HG03520 (cell line): ENCODE measurements around the gene RPS6KA4.

Experiments
- ATAC-seq: cut with Tn5 transposase; IDR thresholded peaks from one replicate; pipeline ENCODE4 v1.9.1; 2021; ENCODE audit warnings: mild to moderate bottlenecking, moderate library complexity; ENCODE audit not compliant: unreplicated experiment

RPS6KA4 gene

GRCh38 chr11:64362339-64362738 lies 3.4 kb downstream of the RPS6KA4 start:
- no peak for ATAC-seq

- ATAC-seq, result no peak
Observed at GRCh38 chr11:64364435-64364834, 5.5 kb downstream of the RPS6KA4 start.

GRCh38 chr11:64364911-64365310 lies 5.9 kb downstream of the RPS6KA4 start:
- no peak for ATAC-seq

- no peak for ATAC-seq
Observed at GRCh38 chr11:64366751-64367150, 7.8 kb downstream of the RPS6KA4 start.

GRCh38 chr11:64367931-64368672 lies 9.1 kb downstream of the RPS6KA4 start:
- no peak for ATAC-seq

GRCh38 chr11:64368673-64369074 lies 9.7 kb downstream of the RPS6KA4 start:
- ATAC-seq, result no peak

- ATAC-seq, result no peak
Observed at GRCh38 chr11:64369440-64370421, 10.8 kb downstream of the RPS6KA4 start.

DNA sequence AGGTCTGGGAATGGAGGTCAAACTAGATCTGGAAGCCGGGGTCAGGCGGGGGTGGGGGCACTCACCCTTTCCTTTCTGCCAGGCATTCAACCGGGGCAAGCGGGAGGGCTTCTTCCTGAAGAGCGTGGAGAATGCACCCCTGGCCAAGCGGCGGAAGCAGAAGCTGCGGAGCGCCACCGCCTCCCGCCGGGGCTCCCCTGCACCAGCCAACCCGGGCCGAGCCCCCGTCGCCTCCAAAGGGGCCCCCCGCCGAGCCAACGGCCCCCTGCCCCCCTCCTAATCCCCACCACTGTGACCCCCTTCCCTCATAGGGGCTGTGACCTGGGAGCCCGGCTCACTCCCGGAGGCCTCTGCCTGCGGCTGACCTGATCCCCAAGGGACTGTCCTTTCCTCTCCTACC lies 12.2 kb downstream of the RPS6KA4 start:
- ATAC-seq, result no peak

- ATAC-seq, result no peak
Observed at GRCh38 chr11:64372021-64372420, 13.1 kb downstream of the RPS6KA4 start.

- no peak for ATAC-seq
Observed at GRCh38 chr11:64372802-64373597, 14.0 kb downstream of the RPS6KA4 start.

- ATAC-seq, result no peak
Observed at GRCh38 chr11:64373598-64373974, 14.6 kb downstream of the RPS6KA4 start.

DNA sequence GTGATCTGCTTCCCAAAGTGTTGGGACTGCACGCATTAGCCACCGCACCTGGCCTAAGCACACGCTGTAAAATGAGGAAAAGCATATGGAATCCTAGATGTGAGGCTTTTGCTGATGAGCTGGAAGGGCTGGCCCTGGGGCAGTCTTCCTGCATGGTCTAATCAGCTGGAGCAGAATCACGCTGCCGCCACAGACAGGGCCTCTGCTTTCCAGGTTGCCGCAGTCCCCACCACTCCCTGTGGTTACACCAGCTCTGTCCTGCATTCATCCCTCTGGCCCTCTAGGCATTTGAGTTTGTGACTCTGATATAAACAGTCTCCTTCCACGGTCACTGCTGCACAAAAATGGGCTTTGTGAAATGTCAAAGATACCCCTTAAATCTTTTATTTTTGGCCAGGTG lies 17.1 kb downstream of the RPS6KA4 start:
- ATAC-seq, result no peak

DNA sequence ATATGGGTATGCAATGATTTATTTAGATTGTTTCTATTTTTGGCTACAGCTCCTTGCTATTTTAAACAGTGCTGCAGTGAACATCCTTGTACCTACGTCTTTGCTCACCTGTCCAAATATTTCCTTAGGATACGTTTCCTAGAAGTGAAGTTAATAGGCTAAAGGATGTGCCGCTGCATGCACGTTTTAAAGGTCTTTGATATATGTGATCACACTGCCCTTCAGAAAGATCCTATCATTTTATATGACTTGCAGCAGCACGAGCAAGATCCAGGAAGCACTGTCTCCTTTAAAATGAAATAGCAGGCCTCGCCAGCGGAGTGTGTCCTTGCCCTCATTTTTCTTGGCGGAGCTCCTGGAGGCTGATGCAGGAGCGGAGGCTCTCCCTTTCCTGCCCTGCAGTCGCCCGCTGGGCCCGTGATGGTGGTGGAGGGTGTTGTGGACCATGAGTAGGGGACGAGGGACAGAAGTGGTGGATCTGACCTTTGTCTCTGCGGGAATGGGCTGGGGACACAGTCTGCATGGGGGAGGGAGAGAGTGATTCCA lies 19.4 kb downstream of the RPS6KA4 start:
- no peak for ATAC-seq

- ATAC-seq, result no peak
Observed at GRCh38 chr11:64379160-64379559, 20.2 kb downstream of the RPS6KA4 start.

DNA sequence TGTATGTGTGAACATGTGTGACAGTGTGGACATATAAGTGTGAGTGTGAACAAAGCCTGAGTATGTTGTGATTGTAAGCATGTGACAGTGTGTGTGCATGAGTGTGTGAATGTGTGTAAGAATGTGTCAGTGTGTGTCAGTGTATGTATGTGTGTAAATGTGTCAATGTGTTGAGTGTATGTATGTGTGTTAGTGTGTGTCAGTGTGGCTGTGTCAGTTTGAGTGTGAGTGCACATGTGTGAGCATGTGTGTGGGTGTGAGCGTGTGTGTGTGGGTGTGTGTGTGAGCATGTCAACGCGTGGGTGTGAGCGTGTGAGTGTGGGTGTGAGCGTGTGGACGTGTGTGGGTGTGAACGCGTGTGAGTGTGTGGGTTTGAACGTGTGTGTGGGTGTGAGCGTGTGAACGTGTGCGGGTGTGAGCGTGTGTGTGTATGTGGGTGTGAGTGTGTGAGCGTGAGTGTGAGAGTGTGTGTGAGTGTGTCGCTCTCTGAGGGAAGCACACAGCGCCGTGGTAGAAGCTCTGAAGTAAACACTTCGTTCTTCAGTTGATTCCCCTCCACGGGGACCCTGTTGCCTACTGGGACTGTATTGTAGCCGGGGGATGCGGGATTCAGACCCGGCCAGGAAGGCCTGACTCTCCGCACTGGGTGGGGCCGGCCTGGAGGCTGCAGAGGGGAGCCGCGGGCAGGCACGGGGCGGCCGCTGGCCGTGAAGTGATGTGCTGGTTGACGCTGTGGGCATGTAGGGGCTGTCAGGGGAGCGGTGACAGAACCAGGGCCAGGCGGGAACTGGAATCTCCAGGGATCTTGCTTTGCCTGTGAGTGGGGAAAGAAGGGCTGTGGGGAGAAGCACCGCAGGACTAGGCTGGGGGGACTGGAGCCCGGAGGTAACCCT lies 21.1 kb downstream of the RPS6KA4 start:
- ATAC-seq, result no peak

GRCh38 chr11:64381350-64381749 lies 22.4 kb downstream of the RPS6KA4 start:
- no peak for ATAC-seq

GRCh38 chr11:64382047-64382446 lies 23.1 kb downstream of the RPS6KA4 start:
- ATAC-seq, result no peak

- ATAC-seq, result no peak
Observed at GRCh38 chr11:64382586-64382985, 23.6 kb downstream of the RPS6KA4 start.

DNA sequence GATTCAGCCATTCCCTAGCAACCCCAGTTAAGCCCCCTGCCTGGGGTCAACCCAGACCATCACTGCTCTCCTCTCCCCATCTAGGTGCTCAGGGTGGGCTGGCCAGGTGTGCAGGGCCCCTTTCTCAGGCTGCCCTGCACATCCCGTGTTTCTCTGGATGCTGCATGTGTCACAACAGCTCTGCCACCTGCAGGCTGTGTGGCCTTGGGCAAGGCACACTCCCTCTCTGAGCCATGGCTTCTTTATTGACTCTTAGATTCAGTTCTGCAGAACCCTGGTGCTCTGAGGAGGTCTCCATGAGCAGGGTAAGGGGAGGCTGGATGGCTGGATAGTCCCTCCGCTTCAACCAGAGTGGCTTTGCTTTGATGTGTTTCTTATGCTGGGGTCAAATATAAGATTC lies 24.6 kb downstream of the RPS6KA4 start:
- no peak for ATAC-seq
